HepG2 (cell line): Measurements from ENCODE around the gene NXPH1. TPM values are rescaled to one million over a fixed set of nuclear protein-coding genes. Genes with fewer than 3 reads are reported as not detected.

Source experiments
- ARID5B ChIP-seq: IDR thresholded peaks from 2 replicates; pipeline ENCODE4 v1.4.0; 2020; ENCODE audit warnings: mild to moderate bottlenecking, missing genetic modification reagents
- KDM3A ChIP-seq: IDR thresholded peaks from 2 replicates; pipeline ENCODE4 v1.6.1; 2018; ENCODE audit warnings: low read depth, missing compliant biosample characterization
- MLLT10 ChIP-seq: sonication (generic); formaldehyde crosslinking; IDR thresholded peaks from 2 replicates; pipeline ENCODE4 v1.4.0; 2020; ENCODE audit warnings: missing genetic modification reagents
- RARG ChIP-seq: sonication (generic); formaldehyde crosslinking; IDR thresholded peaks from 2 replicates; pipeline ENCODE4 v1.4.0; 2020; ENCODE audit warnings: low read depth, mild to moderate bottlenecking, missing genetic modification reagents
- SAFB2 ChIP-seq: sonication (generic); formaldehyde crosslinking; IDR thresholded peaks from 2 replicates; pipeline ENCODE4 v1.5.1; 2020; ENCODE audit warnings: missing genetic modification reagents, low read depth, mild to moderate bottlenecking, borderline replicate concordance
- SKIL ChIP-seq: sonication (generic); formaldehyde crosslinking; IDR thresholded peaks from 2 replicates; pipeline ENCODE4 v1.8.0; 2022; ENCODE audit warnings: missing genetic modification reagents, mild to moderate bottlenecking, moderate library complexity, borderline replicate concordance
- THYN1 ChIP-seq: sonication (generic); formaldehyde crosslinking; IDR thresholded peaks from 2 replicates; pipeline ENCODE4 v1.8.1; 2023; ENCODE audit warnings: low read depth, mild to moderate bottlenecking, moderate library complexity, missing genetic modification reagents, borderline replicate concordance
- ZFP37 ChIP-seq: sonication (generic); formaldehyde crosslinking; IDR thresholded peaks from 2 replicates; pipeline ENCODE4 v1.4.0; 2020; ENCODE audit warnings: missing genetic modification reagents, borderline replicate concordance
- ZNF431 ChIP-seq: sonication (generic); formaldehyde crosslinking; IDR thresholded peaks from 2 replicates; pipeline ENCODE4 v1.9.0; 2022; ENCODE audit warnings: missing genetic modification reagents, low read depth, mild to moderate bottlenecking, borderline replicate concordance
- polyA plus RNA-seq, 8 experiments: library from polyadenylated mRNA; depleted of rRNA in 3 of 8; stranded (reverse) in 7 of 8; unstranded in 1 of 8; fragments of >200 nt; fragmentation: Illumina TruSeq in 4 of 8; extraction: Trizol in 4 of 8; gene quantifications; 2 replicates each; pipeline versions ENCODE4 v1.2.1 to v1.2.3, GENCODE V29; 2011 to 2016; ENCODE audit warnings: low read depth in 4 of 8, missing spikeins in 1 of 8, mixed read lengths in 1 of 8; ENCODE audit not compliant: insufficient read depth in 1 of 8
- total RNA-seq, 5 experiments: library from RNA; depleted of rRNA; stranded (reverse); fragments of >200 nt; fragmentation: Illumina TruSeq; extraction: Trizol; gene quantifications; 2 replicates each; pipeline ENCODE4 v1.2.3, GENCODE V29; 2016; ENCODE audit warnings: low read depth in 1 of 5
- TF ChIP-seq, protein P1 (sequence below): sonication (generic); formaldehyde crosslinking; IDR thresholded peaks from 2 replicates; pipeline ENCODE4 v1.4.0; 2020; ENCODE audit warnings: missing genetic modification reagents, borderline replicate concordance
- TF ChIP-seq, protein P2 (sequence below): sonication (generic); formaldehyde crosslinking; IDR thresholded peaks from 2 replicates; pipeline ENCODE4 v1.5.0; 2020; ENCODE audit warnings: mild to moderate bottlenecking, missing genetic modification reagents, moderate library complexity

The NXPH1 gene
- total and polyA plus RNA-seq, 2 of the 13 experiments (the other 11 are each of a cell fraction or from before 2014, with no cell fraction given), result not detected

DNA sequence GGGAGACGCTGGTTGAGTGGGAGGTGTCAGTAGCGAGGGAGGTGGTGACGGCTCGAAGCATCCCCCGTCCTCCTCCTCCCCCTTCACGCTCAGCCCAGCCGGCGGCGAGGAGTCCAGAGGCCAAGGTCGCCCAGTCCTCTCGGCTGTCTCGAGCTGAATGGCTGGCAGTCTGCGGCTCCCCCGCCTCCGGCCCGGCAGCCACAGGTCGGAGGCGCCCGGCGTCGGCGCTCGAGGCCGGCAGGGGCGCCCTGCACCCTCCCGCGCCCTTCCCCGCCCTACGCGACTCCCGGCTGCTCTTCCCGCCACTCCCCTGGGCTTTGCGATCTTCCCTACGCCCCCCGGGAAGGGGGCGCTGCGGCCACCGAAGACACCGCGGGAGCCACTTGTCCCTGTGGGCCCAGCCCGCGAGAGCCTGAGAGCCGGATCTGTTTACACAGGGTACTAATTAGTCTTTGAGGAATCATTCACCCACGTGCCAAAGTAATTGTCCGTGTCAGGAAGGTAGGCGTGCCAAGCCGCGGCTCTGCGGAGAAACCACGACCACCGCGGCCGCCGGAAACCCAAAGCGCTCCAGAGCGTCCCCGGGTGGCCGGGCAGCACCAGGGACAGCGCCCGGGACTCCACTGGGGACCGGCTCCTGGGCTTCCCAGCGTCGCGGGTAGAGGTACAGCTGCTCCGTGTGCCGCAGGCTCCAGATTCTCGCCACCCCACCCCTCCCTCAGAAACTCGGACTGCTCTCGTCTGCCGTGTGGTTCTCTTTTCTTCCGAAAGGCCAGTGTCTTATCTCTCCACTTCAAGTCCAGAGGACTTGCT lies at the start of gene NXPH1 (continued):
- TF ChIP-seq ARID5B (CRISPR knock-in tag) (0 out of 2 replicates have a peak, but pooled peaks have one; percentile 16), THYN1 (no peak), ZFP37 (CRISPR knock-in tag) (no peak), SAFB2 (CRISPR knock-in tag) (no peak), RARG (CRISPR knock-in tag) (no peak), MLLT10 (CRISPR knock-in tag) (no peak), ZNF431 (CRISPR knock-in tag) (no peak), SKIL (no peak), KDM3A (CRISPR knock-in tag) (no peak)
- TF ChIP-seq, protein P1, sequence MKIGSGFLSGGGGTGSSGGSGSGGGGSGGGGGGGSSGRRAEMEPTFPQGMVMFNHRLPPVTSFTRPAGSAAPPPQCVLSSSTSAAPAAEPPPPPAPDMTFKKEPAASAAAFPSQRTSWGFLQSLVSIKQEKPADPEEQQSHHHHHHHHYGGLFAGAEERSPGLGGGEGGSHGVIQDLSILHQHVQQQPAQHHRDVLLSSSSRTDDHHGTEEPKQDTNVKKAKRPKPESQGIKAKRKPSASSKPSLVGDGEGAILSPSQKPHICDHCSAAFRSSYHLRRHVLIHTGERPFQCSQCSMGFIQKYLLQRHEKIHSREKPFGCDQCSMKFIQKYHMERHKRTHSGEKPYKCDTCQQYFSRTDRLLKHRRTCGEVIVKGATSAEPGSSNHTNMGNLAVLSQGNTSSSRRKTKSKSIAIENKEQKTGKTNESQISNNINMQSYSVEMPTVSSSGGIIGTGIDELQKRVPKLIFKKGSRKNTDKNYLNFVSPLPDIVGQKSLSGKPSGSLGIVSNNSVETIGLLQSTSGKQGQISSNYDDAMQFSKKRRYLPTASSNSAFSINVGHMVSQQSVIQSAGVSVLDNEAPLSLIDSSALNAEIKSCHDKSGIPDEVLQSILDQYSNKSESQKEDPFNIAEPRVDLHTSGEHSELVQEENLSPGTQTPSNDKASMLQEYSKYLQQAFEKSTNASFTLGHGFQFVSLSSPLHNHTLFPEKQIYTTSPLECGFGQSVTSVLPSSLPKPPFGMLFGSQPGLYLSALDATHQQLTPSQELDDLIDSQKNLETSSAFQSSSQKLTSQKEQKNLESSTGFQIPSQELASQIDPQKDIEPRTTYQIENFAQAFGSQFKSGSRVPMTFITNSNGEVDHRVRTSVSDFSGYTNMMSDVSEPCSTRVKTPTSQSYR (CRISPR knock-in tag), result 0 out of 2 replicates have a peak, but pooled peaks have one; percentile 45
- TF ChIP-seq, protein P2, sequence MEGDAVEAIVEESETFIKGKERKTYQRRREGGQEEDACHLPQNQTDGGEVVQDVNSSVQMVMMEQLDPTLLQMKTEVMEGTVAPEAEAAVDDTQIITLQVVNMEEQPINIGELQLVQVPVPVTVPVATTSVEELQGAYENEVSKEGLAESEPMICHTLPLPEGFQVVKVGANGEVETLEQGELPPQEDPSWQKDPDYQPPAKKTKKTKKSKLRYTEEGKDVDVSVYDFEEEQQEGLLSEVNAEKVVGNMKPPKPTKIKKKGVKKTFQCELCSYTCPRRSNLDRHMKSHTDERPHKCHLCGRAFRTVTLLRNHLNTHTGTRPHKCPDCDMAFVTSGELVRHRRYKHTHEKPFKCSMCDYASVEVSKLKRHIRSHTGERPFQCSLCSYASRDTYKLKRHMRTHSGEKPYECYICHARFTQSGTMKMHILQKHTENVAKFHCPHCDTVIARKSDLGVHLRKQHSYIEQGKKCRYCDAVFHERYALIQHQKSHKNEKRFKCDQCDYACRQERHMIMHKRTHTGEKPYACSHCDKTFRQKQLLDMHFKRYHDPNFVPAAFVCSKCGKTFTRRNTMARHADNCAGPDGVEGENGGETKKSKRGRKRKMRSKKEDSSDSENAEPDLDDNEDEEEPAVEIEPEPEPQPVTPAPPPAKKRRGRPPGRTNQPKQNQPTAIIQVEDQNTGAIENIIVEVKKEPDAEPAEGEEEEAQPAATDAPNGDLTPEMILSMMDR (CRISPR knock-in tag), result peak; percentile 23; the same call in 1 of the 2 replicates
